Neural crest cell (in vitro differentiated cells): Measurements from ENCODE around the gene SYNE2. TPM values are rescaled to one million over a fixed set of nuclear protein-coding genes. Genes with fewer than 3 reads are reported as not detected.

ENCODE experiments used
- DNase-seq: peaks from one replicate; pipeline ENCODE4 v3.0.0; 2021; ENCODE audit warnings: low read depth, mixed read lengths, low spot score
- H3K27ac Mint-ChIP-seq: one replicate; pipeline ENCODE4 v1.8.0; 2021; ENCODE audit warnings: mild to moderate bottlenecking, mixed read lengths; ENCODE audit not compliant: unreplicated experiment
- H3K27me3 Mint-ChIP-seq: 2 replicates; pipeline ENCODE4 v1.8.0; 2021; ENCODE audit warnings: low read depth, mild to moderate bottlenecking, mixed read lengths
- H3K36me3 Mint-ChIP-seq: 2 replicates; pipeline ENCODE4 v1.8.0; 2021; ENCODE audit warnings: low read depth, mild to moderate bottlenecking, mixed read lengths
- H3K4me1 Mint-ChIP-seq: 2 replicates; pipeline ENCODE4 v1.8.0; 2021; ENCODE audit warnings: mixed read lengths
- H3K4me3 Mint-ChIP-seq: one replicate; pipeline ENCODE4 v1.8.0; 2021; ENCODE audit warnings: mild to moderate bottlenecking, mixed read lengths
- H3K9me3 Mint-ChIP-seq: 2 replicates; pipeline ENCODE4 v1.8.0; 2021; ENCODE audit warnings: mixed read lengths
- CTCF ChIP-seq: fragments of 200-600 bp; sonication (generic); conservative IDR thresholded peaks from 2 replicates; pipeline ENCODE4 v1.5.0; 2021; ENCODE audit warnings: antibody characterized with exemption, mild to moderate bottlenecking
- total RNA-seq: library from RNA; stranded (reverse); gene quantifications from 2 replicates; pipeline ENCODE4 v1.2.1, GENCODE V29; 2021

The SYNE2 gene
- total RNA-seq, 1 donor from 2014 or later: 84.8 TPM

GRCh38 chr14:64060648-64061096 is 207.9 kb downstream of the SYNE2 start:
- Mint-ChIP-seq H3K27me3 (no peaks in the 10 kb centered on the region), H3K4me1 (peaks cover 7% of the 10 kb centered on the region), H3K9me3 (no peaks in the 10 kb centered on the region), H3K36me3 (peaks cover 25% of the 10 kb centered on the region), H3K4me3 (no peak overlapping the region), H3K27ac (no peak overlapping the region)
- DNase-seq: peak; percentile 28
- TF ChIP-seq CTCF: peak; percentile 62

GRCh38 chr14:64061115-64061514 is 208.3 kb downstream of the SYNE2 start:
- Mint-ChIP-seq H3K27me3 (no peaks in the 10 kb centered on the region), H3K4me1 (peaks cover 7% of the 10 kb centered on the region), H3K36me3 (peaks cover 25% of the 10 kb centered on the region), H3K4me3 (no peak overlapping the region), H3K27ac (no peak overlapping the region), H3K9me3 (no peaks in the 10 kb centered on the region)
- TF ChIP-seq CTCF: no peak
- DNase-seq: no peak

GRCh38 chr14:64061706-64062105 is 208.9 kb downstream of the SYNE2 start:
- H3K27me3 Mint-ChIP-seq: no peaks in the 10 kb centered on the region
- no peaks in the 10 kb centered on the region for H3K9me3 Mint-ChIP-seq
- peaks cover 25% of the 10 kb centered on the region for H3K36me3 Mint-ChIP-seq
- no peak overlapping the region for H3K4me3 Mint-ChIP-seq
- DNase-seq: no peak
- H3K27ac Mint-ChIP-seq: no peak overlapping the region
- peaks cover 7% of the 10 kb centered on the region for H3K4me1 Mint-ChIP-seq
- TF ChIP-seq CTCF: no peak

GRCh38 chr14:64062381-64063115 is 209.7 kb downstream of the SYNE2 start:
- no peak overlapping the region for H3K27ac Mint-ChIP-seq
- H3K9me3 Mint-ChIP-seq: no peaks in the 10 kb centered on the region
- no peak for DNase-seq
- H3K4me1 Mint-ChIP-seq: peaks cover 8% of the 10 kb centered on the region
- TF ChIP-seq CTCF: no peak
- no peak overlapping the region for H3K4me3 Mint-ChIP-seq
- no peaks in the 10 kb centered on the region for H3K27me3 Mint-ChIP-seq
- H3K36me3 Mint-ChIP-seq: peaks cover 20% of the 10 kb centered on the region

- Mint-ChIP-seq H3K27ac (no peak overlapping the region), H3K36me3 (peaks cover 9% of the 10 kb centered on the region), H3K27me3 (no peaks in the 10 kb centered on the region), H3K9me3 (no peaks in the 10 kb centered on the region), H3K4me3 (no peak overlapping the region), H3K4me1 (peaks cover 12% of the 10 kb centered on the region)
- DNase-seq: no peak
- TF ChIP-seq CTCF: no peak
Observed at GRCh38 chr14:64064447-64064846, 211.6 kb downstream of the SYNE2 start.
